GM12878 (cell line): ENCODE data around the gene OR2V1. TPM values are rescaled to one million over a fixed set of nuclear protein-coding genes. Genes with fewer than 3 reads are reported as not detected.

Experiments
- ATAC-seq: fragments of 200-7000 bp; cut with Tn5 transposase; 3 replicates; pipeline ENCODE4 v1.9.1; 2020; ENCODE audit warnings: mild to moderate bottlenecking, moderate library complexity
- BruUV-seq: library from RNA; stranded (reverse); fragments of 400-500 nt; replicated peaks from 2 replicates; lab custom pipeline; 2021; lab: Mats Ljungman, UMichigan
- CTCF ChIA-PET: fragments of 300-600 bp; sonication (Branson Sonifier 250); formaldehyde crosslinking; extraction: SDS; loops from one replicate; lab custom pipeline; 2021; ENCODE audit warnings: inconsistent platforms; lab: Yijun Ruan, JAX
- POLR2A ChIA-PET: fragments of 350-600 bp; formaldehyde crosslinking; extraction: SDS; loops from one replicate; lab custom pipeline; 2021; ENCODE audit warnings: inconsistent platforms; lab: Charles Lee
- RAD21 ChIA-PET: fragments of 300-600 bp; sonication (Branson Sonifier 250); formaldehyde crosslinking; loops from one replicate; lab custom pipeline; 2023; ENCODE audit warnings: antibody characterized with exemption; ENCODE audit not compliant: unreplicated experiment; lab: Charles Lee
- SMC1A ChIA-PET: fragments of 300-600 bp; sonication (Branson Sonifier 250); formaldehyde crosslinking; loops from one replicate; lab custom pipeline; 2023; ENCODE audit not compliant: unreplicated experiment, uncharacterized antibody; lab: Charles Lee
- DNase-seq: peaks from one replicate; pipeline ENCODE4 v3.0.0-alpha.2; 2011; ENCODE audit warnings: low read depth, low spot score
- FAIRE-seq: peaks from 3 replicates; lab custom pipeline; 2011; peaks lifted over from hg19 to GRCh38; lab: Jason Lieb, UNC
- H2AFZ ChIP-seq: 2 replicates; pipeline ENCODE4 v1.6.0; 2011; ENCODE audit warnings: low read depth, low read length, control low read depth; ENCODE audit not compliant: control insufficient read depth
- H3K27ac ChIP-seq: 2 replicates; pipeline ENCODE4 v1.5.1; 2011; ENCODE audit warnings: control low read depth; ENCODE audit not compliant: control insufficient read depth, insufficient read depth
- H3K27me3 ChIP-seq, 2 experiments: replicated peaks in 1 of 2; 2 replicates each; pipeline versions ENCODE4 v1.6.0 to v1.6.1; 2011; ENCODE audit warnings: low read length in 1 of 2; ENCODE audit not compliant: control insufficient read depth in 2 of 2, insufficient read depth in 2 of 2
- H3K36me3 ChIP-seq, 2 experiments: 2 replicates each; pipeline ENCODE4 v1.5.1; 2011; ENCODE audit warnings: low read length in 1 of 2; ENCODE audit not compliant: control insufficient read depth in 2 of 2, insufficient read depth in 2 of 2
- H3K4me1 ChIP-seq: 2 replicates; pipeline ENCODE4 v1.6.1; 2011; ENCODE audit warnings: mild to moderate bottlenecking, low read length, moderate library complexity, mixed read lengths; ENCODE audit not compliant: control insufficient read depth, insufficient read depth
- H3K4me2 ChIP-seq: 2 replicates; pipeline ENCODE4 v1.6.0; 2011; ENCODE audit warnings: control low read depth; ENCODE audit not compliant: control insufficient read depth, insufficient read depth
- H3K4me3 ChIP-seq: fragments of 200-600 bp; sonication (generic); 2 replicates; pipeline ENCODE4 v1.5.1; 2016
- H3K79me2 ChIP-seq: 2 replicates; pipeline ENCODE4 v1.6.0; 2011; ENCODE audit warnings: low read length; ENCODE audit not compliant: control insufficient read depth, insufficient read depth
- H3K9ac ChIP-seq: 2 replicates; pipeline ENCODE4 v1.8.0; 2011; ENCODE audit warnings: low read length, control low read depth, mixed read lengths; ENCODE audit not compliant: control insufficient read depth, insufficient read depth
- H3K9me3 ChIP-seq: replicated peaks from 3 replicates; pipeline ENCODE4 v1.5.1; 2011; ENCODE audit warnings: mild to moderate bottlenecking, low read length; ENCODE audit not compliant: control insufficient read depth, insufficient read depth
- H4K20me1 ChIP-seq: 2 replicates; pipeline ENCODE4 v1.6.0; 2011; ENCODE audit not compliant: control insufficient read depth, insufficient read depth
- BHLHE40 ChIP-seq, 2 experiments: fragments of 450-650 bp in 1 of 2; IDR thresholded peaks; 2 replicates each; pipeline ENCODE4 v1.6.1; 2011 to 2017; ENCODE audit warnings: low read depth in 2 of 2, borderline replicate concordance in 1 of 2, improper control_type of control experiment in 1 of 2, low read length in 1 of 2, mild to moderate bottlenecking in 1 of 2
- CTCF ChIP-seq, 3 experiments: IDR thresholded peaks in 2 of 3; conservative IDR thresholded peaks in 1 of 3; 2 replicates each; pipeline ENCODE4 v1.5.1; 2011; ENCODE audit warnings: low read depth in 3 of 3, low read length in 3 of 3, mild to moderate bottlenecking in 3 of 3, control low read depth in 2 of 3, moderate library complexity in 2 of 3, inconsistent platforms in 1 of 3, mixed read lengths in 1 of 3; ENCODE audit not compliant: control insufficient read depth in 2 of 3, insufficient read depth in 1 of 3; ENCODE audit errors: extremely low read depth in 1 of 3
- PAX5 ChIP-seq: IDR thresholded peaks from 2 replicates; pipeline ENCODE4 v1.6.1; 2011; ENCODE audit warnings: low read depth, low read length, borderline replicate concordance
- PKNOX1 ChIP-seq: fragments of 450-650 bp; IDR thresholded peaks from 2 replicates; pipeline ENCODE4 v1.6.1; 2016; ENCODE audit warnings: mild to moderate bottlenecking
- RFX5 ChIP-seq: IDR thresholded peaks from 2 replicates; pipeline ENCODE4 v1.6.1; 2011; ENCODE audit warnings: low read depth, low read length, improper control_type of control experiment
- SMC3 ChIP-seq: IDR thresholded peaks from 2 replicates; pipeline ENCODE4 v1.6.1; 2011; ENCODE audit warnings: low read length, improper control_type of control experiment, borderline replicate concordance
- ZBTB33 ChIP-seq: fragments of 450-650 bp; IDR thresholded peaks from 2 replicates; pipeline ENCODE4 v1.6.1; 2017; ENCODE audit warnings: mild to moderate bottlenecking
- ZNF274 ChIP-seq: IDR thresholded peaks from one replicate; pipeline ENCODE4 v1.8.0; 2011; ENCODE audit not compliant: insufficient read length, insufficient read depth
- ZSCAN29 ChIP-seq: fragments of 450-650 bp; IDR thresholded peaks from 2 replicates; pipeline ENCODE4 v1.6.1; 2017; ENCODE audit warnings: mild to moderate bottlenecking, moderate library complexity
- WGBS: methylation state at CpG from one replicate; pipeline ENCODE4 v1.1.6; 2016; ENCODE audit warnings: low lambda C conversion rate; ENCODE audit not compliant: insufficient replicate concordance, insufficient coverage; ENCODE audit errors: missing lambda C conversion rate; 5-methylcytosine and 5-hydroxymethylcytosine counted together
- in situ Hi-C: fragments of 300-500 bp; cut with MboI; formaldehyde crosslinking; loops from 9 replicates; pipeline ENCODE4 v1.14.3; 2018; ENCODE audit warnings: mixed read lengths
- intact Hi-C: fragments of 100-400 bp; cut with micrococcal nuclease; formaldehyde crosslinking; loops from one replicate; pipeline ENCODE4 v1.14.2; 2022; ENCODE audit not compliant: unreplicated experiment
- polyA plus RNA-seq, 11 experiments: library from polyadenylated mRNA; depleted of rRNA in 4 of 11; unstranded in 6 of 11; stranded (reverse) in 5 of 11; fragments of >200 nt; fragmentation: Nextera tagmentation in 4 of 11; fragmentation: Illumina TruSeq in 1 of 11; extraction: Ambion mirVana in 4 of 11; extraction: Trizol in 1 of 11; gene quantifications; 1 replicate in 1 of 11; 2 replicates in 10 of 11; pipeline versions ENCODE4 v1.2.1 to v1.2.3, GENCODE V29; 2011 to 2016; ENCODE audit warnings: inconsistent platforms in 2 of 11, missing spikeins in 2 of 11, low read depth in 1 of 11
- total RNA-seq, 4 experiments: library from RNA; depleted of rRNA in 3 of 4; stranded (reverse); fragments of >200 nt in 3 of 4; fragmentation: Illumina TruSeq in 1 of 4; extraction: Trizol in 1 of 4; gene quantifications; 2 replicates each; pipeline versions ENCODE4 v1.2.1 to v1.2.3, GENCODE V29; 2013 to 2021

The OR2V1 gene
- total and polyA plus RNA-seq, 10 of the 15 experiments (the other 5 are each of a cell fraction or from before 2014, with no cell fraction given): 0.20 to 4.4 TPM; not detected in 8

- TF ChIP-seq PKNOX1: no peak
Observed at GRCh38 chr5:181109489-181110013, 21.4 kb downstream of the OR2V1 start (continued).

- Histone ChIP-seq H3K27me3 (no peaks in the 10 kb centered on the region; a peak in 1 of 4 replicates), H3K79me2 (no peaks in the 10 kb centered on the region), H4K20me1 (no peaks in the 10 kb centered on the region), H3K4me1 (no peaks in the 10 kb centered on the region; the same call in 1 of the 2 replicates), H3K9ac (no peak overlapping the region), H3K4me3 (no peak overlapping the region), H2AFZ (no peak overlapping the region), H3K4me2 (no peak overlapping the region), H3K27ac (no peak overlapping the region), H3K36me3 (no peaks in the 10 kb centered on the region), H3K9me3 (no peaks in the 10 kb centered on the region; the same call in 2 of the 3 replicates)
- ATAC-seq: no peak
- CTCF ChIA-PET: interaction anchor here (1.5 kb wide), 1 partner anchor 25 kb away, joined by 3 read pairs; no protein-coding TSS in a partner anchor
- RAD21 ChIA-PET: no interaction called here
- no peak for FAIRE-seq
- POLR2A ChIA-PET: no interaction called here
- no peak for DNase-seq
- no TSS peak for BruUV-seq
- in situ Hi-C loops (no loop called here), intact Hi-C loops (loop anchor here (10.0 kb wide), 1 partner anchor 46 kb away; no protein-coding TSS in a partner anchor)
- SMC1A ChIA-PET: interaction anchor here (2.4 kb wide), 1 partner anchor 10 kb away, joined by 6 read pairs; no protein-coding TSS in a partner anchor
- TF ChIP-seq BHLHE40 (IDR thresholded peaks at IDR 0.05; ENCODE audit: borderline replicate concordance in 1 of 2, low read depth in 2 of 2, low read length in 1 of 2) (no peak), CTCF (IDR thresholded peaks at IDR 0.05 in 2 of 3, conservative IDR thresholded peaks at IDR 0.05 in 1 of 3; ENCODE audit: control insufficient read depth in 2 of 3, extremely low read depth in 1 of 3, insufficient read depth in 1 of 3, low read depth in 3 of 3, low read length in 3 of 3) (no peak), SMC3 (no peak), ZBTB33 (no peak), ZNF274 (no peak), PAX5 (no peak), ZSCAN29 (no peak), RFX5 (no peak)
- WGBS: 40% methylated on average over 14 of the region's 14 CpGs
Observed at GRCh38 chr5:181108578-181109165, 22.3 kb downstream of the OR2V1 start.
